Measurements from ENCODE around the gene VAC14.
"Not testable (repeated sequence)": the region's sequence is repeated elsewhere in the genome, so short reads cannot be mapped to it uniquely, and the experiment has no call there.

Gene VAC14

DNA sequence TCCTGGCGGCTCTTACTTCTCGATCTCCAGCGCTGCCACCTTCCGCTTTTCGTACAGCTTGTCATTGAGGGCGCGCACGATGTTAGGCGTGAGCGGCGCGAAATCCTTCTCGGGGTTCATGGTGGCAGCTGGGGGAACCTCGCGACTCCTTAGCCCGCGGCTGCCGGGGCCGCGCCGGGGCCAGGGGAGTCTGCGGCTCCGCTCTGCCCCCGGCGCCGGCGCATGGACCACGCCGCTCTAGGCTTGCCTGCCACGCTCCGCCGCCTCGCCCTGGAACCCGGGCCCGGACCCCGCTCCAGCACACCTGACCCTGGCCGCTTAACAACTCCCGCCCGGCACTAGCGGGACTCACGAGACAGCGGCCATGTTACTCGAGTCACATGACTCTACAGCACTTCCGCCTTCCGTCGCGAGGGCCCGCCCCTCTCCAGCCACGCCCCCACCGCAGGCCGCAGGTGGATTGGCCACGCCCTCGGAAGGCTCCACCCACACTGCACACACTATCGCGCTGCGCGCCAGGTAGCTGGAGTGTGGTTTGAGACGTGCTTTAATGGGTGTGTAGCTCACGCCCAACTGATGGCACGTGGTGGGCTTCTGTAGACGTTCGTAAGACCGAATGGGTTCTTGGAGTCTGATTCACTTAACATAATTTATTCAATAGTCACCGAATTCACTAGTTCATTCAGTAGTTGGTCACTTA is at the start of gene VAC14:
VAC14 (minus strand) TSS at position 378 of the 700 bp plus-strand sequence; CDS start at position 120, 258 bp downstream.
- peak; percentile 97 for DNase-seq (ENCODE audit: low read depth, low spot score)

DNA sequence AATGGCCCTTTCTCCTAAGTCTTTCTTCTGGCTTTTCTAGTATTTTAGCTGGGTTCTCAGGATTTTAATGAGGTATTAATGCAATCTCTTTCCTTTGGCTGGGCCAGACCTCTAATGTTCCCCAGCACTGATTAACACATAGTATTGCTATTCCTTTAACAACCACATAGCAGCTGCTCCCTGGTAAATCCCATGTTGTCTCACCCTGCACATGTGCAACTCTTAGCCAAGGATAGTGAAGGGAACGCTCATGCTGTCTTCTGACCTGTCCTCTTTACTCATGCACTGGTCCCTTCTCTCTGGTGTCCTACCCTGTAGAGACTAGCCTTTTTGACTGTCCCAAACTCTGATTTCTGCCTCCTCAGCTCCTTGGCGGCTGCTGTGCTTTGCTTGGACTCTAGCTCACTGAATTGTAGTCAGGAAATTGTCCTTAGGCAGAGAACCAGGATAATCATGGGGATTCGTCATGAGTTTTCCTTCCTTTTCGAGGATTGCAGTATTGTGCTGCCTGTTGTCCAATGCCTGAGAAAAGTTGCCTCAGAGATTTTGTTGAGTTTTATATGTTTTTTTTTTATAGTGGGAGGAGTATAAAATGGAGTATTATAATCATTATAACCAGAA is 22.6 kb upstream of the VAC14 start:
- DNase-seq (ENCODE audit: low read depth, low spot score), result not testable (repeated sequence)

DNA sequence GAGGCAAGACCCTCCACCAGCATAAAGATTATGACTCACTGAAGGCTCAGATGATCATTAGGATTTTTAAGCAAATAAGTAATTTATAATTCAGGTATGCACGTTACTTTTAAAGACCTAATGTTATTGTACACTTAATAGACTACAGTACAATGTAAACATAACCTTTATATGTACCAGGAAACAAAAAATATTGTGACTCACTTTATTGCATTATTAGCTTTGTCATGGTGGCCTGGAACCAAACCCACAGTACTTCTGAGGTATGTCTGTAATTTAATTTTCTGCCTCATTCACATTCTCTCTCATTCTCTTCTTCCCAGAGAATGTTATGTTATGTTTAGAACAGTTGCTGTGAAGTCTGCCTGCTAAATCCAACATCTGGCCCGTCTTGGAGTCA is 21.8 kb upstream of the VAC14 start:
- DNase-seq (ENCODE audit: low read depth, low spot score), result not testable (repeated sequence)

DNA sequence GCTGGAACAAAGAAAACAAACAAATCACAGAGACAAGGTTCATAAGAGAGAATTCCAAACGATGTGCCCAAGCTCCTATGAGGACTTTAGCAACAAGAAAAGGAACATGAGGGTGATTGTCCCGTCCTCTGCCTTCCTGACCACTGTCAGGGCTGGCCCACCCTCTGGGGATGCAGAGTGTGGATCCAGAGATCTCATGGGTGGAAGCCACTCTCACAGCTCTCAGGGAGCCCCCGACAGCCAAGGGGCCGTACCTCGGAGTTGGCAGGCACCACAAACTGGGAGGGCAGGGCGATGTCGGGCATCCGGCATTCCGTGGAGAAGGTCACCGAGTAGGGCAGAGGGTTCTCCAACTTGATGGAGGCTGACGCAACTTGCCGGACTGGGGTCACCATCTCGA is 17.1 kb upstream of the VAC14 start:
- not testable (repeated sequence) for DNase-seq (ENCODE audit: low read depth, low spot score)

DNA sequence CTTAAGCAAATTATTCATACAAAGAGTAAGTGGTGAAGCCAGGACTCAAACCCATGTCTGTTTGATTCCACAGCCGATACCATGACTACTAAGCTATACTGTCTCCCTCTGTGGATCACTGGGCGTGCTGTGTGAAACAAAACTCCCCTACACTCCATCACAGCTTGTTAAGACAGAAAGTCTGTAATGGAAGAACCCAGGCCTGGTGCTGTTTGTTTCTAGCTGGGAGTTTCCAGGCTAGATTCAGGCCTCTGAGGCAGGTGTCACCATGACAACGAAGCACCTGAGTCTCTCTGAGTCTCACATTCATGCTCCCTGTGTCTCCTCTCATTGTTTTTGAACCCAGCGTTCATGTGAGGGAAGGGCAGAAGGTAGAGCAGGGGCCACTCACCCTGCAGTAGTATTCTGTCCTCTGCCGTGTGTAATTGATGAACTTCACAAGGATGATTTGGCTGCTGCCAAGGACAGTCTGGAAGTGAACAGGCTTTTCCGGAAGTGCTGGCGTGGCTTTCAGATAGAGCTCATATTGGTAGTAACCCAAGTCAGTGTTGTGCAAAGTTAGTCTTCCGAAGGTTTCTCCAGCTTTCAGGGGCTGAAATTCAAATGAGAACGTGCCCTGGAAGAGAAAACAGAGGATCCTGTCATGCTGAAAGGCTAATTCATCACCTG is 8.6 kb upstream of the VAC14 start:
- DNase-seq (ENCODE audit: low read depth, low spot score), result no peak

DNA sequence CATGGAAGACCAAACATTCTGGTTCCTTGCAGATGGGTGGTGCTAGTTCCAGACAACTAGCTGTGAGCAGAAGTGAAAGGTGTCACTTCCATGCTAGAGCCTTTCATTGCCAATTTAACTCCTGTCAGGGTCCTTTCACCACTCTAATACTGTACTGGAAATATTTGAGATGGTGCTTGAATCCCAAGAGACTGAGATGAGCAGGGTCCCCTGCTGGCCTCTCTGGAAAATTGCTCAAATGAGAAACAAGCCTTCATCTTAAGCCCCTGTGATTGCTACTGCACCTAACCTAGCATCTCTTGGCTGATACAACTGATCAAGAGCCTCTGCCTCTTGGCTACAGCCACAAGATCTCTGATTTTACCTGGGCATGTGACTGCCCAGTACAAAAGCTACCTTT is 7.4 kb upstream of the VAC14 start:
- DNase-seq (ENCODE audit: low read depth, low spot score), result no peak

DNA sequence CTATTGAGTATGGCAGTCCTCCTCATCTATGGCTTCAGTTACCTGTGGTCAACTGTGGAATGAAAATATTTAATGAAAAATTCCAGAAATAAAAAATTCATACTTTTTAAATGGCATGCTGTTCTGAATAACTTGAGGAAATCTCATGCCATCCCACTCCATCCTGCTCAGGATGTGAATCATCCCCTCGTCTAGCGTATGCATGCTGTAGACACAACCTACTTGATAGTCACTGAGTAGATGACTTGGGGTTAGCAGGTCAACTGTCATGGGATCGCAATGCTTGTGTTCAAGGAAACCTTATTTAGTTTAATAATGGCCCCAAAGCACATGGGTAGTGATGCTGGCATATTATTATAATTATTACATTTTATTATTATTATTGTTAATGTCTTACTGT is 4.8 kb upstream of the VAC14 start:
- no peak for DNase-seq (ENCODE audit: low read depth, low spot score)

DNA sequence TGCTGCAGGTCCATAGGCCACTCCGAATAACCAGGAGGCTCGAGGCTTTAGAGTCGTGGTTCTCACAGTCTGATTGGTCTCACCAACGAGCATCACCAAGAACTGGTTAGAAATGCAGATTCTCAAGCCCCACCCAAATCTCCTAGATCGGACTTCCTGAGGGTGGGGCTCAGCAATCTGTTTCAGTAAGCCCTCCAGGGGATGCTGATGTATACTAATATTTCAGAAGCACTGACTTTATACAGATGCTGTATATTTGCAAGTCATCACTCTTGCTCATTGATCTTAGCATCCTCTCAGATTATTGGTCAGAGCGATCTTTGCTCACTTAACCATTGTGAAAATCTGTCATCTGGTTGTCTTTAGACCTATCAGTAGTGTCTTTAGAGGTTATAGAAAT is 4.4 kb upstream of the VAC14 start:
- no peak for DNase-seq (ENCODE audit: low read depth, low spot score)

DNA sequence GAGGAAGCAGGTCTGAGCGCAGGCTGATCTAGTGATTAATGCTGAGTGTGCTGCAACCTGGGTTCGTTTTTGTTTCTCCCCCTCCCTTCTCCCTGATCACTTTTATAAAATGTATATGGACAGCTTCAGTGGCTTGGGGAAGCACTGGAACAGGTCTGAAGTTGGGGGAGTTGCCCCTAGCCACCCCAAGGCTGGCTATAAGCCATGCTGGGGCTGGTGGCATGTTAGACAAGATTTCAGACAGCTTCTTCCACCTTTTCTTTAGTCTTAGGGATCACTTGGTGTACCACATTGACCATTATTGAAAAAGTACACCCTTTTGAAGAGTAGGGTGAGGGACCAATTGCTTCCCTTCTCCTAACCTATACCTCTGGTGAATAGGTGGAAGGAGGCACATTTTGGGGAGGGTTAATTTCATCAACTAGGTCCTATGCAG is 3.8 kb upstream of the VAC14 start:
- DNase-seq (ENCODE audit: low read depth, low spot score), result no peak

DNA sequence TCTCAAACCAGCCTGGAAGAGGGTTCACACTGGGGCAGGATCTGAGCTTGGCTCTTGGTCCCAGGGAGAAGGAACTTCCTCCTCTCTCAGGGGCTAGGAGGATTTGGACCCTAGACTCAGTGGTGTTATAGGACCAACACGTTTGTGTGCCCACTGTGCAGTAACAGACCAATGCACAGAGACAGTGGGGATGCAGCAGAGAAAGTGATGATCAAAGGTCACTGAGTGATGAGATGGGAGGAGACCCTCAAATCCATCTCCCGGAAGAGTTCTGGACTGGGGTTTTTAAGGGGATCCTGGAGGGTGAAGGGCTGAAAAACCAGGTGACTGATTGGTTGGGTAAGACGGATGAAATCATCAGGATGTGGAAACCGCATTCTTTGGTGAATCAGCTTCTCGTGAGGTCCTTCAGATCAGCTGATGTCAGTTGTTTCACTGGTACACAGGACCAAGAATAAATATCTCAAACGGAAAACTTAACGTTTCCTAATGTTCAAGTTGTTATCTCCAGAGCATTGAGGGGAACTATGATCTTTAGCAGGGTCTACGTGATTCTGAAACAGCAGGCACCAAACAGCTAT is 3.3 kb upstream of the VAC14 start:
- no peak for DNase-seq (ENCODE audit: low read depth, low spot score)

DNA sequence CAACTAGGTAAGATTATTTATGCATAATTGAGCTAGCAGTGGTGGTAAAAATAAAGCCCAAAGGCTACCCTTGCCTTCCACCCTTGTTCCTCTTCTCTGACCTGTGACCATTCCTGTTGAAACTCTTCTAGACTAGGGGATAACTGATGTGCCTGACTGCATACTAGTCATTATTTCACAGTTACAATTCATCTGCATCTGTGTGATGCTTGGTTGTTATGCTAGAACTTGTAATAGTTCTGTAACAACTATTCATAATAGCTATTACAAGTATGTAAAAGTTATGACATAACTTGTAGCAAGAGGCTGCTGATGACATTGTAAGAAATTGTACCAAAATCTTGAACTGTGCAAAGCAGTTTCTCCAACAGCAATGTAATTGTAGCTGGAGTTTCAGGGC is 2.4 kb upstream of the VAC14 start:
- no peak for DNase-seq (ENCODE audit: low read depth, low spot score)

DNA sequence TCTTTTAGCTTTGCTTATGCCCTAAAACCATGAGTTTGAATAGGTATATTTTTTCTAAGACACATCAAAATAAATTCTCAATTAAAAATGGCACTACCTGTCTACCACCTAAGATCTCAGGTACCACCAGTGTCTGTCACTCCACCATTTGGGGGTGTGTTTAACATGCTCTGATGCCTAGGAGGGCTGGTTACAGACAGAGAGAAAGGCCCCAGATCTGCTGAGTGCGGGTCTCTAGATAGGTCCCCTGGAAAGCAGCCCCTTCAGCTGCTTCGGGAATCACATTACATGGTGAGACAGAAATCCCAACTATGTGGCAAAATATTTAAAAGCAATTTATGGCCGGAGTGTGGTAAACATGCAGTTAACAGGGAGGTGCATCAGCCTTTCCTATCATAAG is 653 bp upstream of the VAC14 start:
- DNase-seq (ENCODE audit: low read depth, low spot score), result no peak

DNA sequence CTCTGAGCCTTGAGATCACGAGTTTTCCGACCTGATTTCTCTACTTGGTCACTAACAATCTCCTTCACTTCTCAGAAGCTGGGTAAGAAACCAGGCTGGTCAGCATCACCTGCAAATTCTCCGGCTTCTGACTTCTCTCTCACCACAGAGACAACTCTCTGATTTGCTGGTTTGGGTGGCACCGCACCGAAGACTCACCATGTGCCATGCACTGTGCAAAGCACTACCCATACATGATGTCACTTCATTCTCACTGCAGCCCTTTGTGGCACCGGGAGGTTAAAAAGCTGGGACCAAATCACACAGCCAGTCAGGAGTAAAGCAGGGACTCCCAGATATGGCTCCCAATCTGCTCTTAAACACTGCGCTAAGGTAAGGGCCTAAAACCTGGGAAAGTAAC is 647 bp downstream of the VAC14 start:
- DNase-seq (ENCODE audit: low read depth, low spot score), result no peak

DNA sequence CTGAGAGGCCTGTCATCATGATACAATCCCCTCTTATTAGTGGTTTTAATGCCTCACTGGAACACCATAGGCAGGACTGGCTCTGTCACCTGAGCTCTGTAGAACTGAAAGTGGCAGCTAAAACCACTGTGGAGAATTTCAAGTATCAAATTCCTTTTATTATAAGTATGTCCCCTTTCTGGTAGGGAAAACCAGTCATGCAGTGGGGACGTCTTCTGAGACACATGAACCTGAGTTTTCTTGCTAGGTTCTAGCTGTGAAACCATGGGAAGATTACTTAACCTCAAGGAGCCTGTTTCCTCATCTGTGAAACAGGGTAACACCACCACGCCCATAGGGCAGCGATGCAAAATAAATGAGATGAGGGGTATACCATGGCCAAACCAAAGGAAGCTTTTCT is 4.7 kb downstream of the VAC14 start:
- no peak for DNase-seq (ENCODE audit: low read depth, low spot score)

DNA sequence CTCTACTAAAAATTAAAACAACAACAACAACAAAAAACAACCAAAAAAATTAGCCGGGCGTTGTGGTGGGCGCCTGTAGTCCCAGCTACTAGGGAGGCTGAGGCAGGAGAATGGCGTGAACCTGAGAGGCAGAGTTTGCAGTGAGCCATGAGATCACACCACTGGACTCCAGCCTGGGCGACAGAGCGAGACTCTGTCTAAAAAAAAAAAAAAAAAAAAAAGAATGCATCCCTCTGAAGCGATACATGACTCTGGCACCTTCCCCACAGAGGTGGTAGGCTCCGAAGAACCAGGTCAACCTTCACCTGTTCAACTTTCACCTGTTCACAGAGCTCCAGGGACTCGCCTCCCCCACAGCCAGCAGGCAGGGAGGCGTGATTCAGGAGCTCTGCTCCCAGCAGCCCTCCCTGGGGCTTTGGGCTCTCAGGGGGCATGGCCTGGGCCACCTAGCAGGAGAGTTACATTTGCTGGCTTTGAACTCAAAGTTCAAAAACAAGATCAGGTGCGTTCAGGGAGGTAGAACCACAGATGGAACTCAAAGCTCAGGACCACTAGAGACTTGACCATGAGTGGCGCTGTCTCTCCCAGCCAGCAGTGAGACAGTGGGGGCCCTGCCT is 5.6 kb downstream of the VAC14 start:
- no peak for DNase-seq (ENCODE audit: low read depth, low spot score)

DNA sequence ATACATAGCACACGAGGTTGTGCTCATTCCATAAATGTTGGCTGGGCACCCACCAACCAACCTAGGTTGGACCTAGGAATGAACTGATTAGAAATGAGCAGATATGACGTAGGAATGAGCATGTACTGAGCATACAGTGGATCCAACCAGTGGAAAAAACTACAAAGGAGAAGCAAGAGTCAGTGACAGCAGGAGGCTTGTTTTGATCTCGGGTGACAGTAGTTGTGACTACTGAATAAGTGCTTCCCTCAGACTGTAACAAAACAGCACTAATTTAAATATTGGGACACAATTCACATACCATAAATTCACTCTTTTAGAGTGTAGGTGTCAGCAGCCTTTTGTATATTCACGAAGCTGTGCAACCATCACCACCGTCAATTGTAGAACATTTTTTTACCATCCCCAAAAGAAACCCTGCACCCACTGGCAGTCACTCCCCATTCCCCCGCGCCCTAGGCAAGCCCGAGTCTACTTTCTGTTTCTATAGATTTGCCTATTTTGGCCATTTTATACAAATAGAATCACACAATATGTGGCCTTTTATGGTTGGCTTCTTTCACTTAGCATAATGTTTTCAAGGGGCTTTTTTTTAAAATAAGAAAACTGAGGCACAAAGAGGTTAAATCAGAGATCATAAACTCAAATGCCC is 7.0 kb downstream of the VAC14 start:
- DNase-seq (ENCODE audit: low read depth, low spot score), result no peak

DNA sequence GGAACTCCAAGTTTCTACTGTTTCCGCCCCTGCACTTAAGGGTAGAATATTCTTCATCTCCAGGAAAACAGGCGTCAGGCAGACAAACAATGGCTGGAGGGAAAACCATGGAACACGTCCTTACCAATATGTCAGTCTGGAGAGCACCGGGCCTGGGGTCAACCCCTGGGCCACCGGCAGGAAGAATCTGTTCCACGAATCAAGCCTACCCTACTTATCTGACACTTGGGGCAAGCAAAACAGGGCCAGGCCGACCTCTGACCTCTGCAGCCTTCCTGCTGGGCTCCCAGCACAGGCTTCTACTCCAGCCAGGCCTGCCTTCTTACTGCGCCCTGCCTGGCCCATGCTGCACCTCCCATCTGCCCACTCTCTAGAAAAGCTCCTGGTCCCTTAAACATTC is 10.1 kb downstream of the VAC14 start:
- peak; percentile 62 for DNase-seq (ENCODE audit: low read depth, low spot score)

DNA sequence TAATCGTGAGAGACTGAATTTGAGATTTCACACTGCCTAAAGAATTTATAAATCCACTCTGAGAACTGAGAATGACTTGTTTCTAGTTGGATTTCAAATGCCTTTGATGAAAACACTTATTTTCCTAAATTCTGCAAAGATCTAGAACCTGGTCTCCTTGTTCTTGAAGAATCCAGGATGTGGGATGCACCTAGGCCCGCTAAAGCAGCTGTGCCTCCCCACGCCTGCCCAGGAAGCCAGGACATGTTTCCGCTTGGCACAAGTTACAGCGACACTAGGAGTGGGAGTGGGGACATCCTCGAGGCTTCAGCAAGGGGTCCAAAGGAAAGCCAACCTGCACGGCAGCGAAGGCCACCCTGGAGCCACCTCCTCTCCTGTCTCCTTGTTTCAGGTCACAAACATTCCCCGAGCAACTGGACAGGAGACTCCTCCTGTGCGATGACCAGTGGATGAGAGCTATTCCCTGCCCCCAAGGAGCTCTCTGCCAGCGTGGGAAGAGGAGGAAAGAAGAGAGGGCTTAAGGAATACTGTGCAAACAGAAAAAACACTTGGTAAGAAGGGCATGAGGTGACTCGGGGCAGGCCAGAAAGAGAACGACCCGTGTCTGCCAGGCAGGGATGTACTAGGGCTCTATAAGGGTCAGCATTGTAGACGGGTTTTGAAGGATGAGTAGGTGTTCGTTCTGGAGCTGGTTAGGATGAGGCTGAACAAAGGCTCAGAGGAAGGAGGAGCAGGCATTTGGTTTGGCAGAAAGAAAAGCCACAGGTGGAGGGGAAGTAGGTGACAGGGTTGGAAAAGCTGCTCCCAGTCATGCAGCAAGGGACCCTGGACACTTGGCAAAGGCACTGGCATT is 11.1 kb downstream of the VAC14 start:
- no peak for DNase-seq (ENCODE audit: low read depth, low spot score)

DNA sequence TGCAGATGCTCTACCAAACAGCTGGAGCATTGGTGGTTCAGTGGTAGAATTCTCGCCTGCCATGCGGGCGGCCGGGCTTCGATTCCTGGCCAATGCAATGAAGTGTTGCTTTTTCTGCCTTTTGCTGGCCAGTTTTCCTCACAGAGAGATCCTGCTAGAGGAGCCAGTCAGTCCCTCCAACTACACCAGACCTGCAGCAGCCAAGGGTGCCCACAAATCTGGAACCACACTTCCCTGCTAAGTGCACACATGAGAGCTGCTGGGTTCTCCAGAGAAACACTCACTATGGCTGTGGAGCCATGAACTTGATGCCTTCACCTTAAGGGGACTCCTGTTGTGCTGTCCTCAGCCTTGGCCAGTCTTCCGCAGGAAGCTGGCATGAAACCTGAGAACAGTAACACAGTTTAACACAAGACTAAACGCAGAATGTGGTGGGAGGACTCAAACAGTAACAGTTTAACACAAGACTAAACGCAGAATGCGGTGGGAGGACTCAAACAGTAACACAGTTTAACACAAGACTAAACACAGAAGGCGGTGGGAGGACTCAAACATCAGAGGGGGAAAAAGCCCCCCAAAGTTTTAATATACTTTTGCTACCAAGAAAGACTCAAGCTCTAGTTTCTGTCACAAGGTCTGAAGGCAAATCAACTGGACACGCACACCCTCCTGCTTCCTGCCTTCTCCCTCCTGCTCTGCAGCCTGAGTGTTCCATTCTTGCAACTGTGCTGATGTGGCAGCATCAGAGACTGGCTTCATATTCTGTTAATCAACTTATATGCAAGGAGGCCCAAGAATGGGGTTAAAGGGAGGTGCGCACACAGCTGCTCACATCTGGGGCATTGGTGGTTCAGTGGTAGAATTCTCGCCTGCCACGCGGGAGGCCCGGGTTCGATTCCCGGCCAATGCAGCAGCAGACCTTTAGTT is 12.0 kb downstream of the VAC14 start:
- DNase-seq (ENCODE audit: low read depth, low spot score), result peak; percentile 24
